Activated T-cell treated with anti-CD3 and anti-CD28 coated beads for 4 hours (primary cell): ENCODE data around the gene MAST3.

Experiments used
- DNase-seq: peaks from one replicate; pipeline ENCODE4 v3.0.0-alpha.2; 2020

The MAST3 gene

DNA sequence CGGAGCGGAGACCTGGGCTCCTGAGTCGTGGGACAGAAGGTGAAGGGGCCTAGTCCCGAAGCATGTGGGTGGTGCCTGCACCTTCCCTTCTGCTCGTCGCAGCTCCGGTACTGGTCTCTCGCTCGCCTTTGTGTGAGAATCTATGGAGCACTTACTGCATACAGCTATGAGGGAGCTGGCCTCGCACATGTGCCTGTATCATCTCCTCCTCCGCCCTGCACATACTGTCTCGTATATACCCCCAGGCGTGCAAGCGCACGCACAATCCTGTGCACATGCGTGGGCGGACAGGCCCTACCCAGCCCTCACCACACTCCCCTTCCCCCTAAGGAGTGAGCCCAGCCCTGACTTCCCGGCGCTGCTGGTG lies 64.0 kb downstream of the MAST3 start:
- no peak for DNase-seq

DNA sequence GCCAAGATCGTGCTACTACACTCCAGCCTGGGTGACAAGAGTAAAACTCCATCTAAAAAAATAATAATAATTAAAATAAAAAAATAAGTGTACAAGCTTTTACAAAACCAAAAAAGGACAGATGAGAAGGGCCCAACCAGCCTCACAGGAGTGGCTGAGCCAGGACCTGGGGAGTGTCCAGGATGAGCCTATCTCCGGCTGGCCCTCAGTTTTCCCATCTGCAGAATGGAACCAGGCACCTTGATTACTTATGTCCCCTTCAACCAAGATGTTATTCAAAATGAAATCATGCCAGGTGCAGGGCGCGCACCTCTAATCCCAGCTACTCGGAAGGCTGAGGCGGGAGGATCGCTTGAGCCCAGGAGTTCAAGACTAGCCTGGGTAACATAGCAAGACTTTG lies 66.5 kb downstream of the MAST3 start:
- DNase-seq: no peak

DNA sequence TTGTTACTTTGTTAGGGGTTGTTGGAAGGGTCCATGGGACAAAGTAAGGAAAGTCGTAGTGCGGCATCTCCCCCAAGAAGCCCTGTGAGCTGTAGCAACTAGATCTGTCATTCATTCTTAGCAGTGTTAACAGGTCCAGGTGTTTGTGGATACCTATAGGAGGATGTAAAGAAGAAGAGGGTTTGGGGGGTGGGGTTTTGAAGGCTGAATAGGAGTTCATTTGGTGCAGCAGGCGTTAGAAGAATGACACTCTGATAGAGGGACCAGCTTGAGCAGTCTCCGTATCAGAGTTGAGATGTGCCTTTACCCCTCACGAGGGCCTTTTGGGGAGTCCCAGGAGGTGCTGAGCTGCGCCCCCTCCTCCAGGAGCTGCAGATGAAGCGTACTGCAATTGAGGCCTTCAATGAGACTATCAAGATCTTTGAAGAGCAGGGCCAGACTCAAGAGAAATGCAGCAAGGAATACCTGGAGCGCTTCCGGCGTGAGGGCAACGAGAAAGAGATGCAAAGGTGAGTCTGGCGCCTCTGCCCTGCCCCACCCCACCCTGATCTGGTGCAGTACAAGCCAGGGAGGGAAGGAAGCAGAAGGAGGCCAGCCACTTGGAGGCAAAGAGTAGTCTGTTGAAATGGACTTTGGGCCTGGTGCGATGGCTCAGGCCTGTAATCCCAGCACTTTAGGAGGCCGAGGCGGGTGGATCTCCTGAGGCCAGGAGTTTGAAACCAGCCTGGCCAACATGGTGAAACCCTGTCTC lies 68.4 kb downstream of the MAST3 start:
- no peak for DNase-seq

DNA sequence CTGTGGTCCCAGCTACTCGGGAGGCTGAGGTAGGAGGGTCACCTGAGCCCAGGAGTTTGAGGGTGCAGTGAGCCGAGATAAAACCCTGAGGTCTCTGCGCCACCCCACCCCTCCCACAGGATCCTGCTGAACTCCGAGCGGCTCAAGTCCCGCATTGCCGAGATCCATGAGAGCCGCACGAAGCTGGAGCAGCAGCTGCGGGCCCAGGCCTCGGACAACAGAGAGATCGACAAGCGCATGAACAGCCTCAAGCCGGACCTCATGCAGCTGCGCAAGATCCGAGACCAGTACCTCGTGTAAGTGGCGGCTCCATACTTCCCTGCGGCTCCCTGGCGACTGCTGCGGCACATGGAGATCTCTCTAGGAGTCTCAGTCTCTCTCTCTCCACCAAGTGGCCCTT lies 69.4 kb downstream of the MAST3 start:
- no peak for DNase-seq

DNA sequence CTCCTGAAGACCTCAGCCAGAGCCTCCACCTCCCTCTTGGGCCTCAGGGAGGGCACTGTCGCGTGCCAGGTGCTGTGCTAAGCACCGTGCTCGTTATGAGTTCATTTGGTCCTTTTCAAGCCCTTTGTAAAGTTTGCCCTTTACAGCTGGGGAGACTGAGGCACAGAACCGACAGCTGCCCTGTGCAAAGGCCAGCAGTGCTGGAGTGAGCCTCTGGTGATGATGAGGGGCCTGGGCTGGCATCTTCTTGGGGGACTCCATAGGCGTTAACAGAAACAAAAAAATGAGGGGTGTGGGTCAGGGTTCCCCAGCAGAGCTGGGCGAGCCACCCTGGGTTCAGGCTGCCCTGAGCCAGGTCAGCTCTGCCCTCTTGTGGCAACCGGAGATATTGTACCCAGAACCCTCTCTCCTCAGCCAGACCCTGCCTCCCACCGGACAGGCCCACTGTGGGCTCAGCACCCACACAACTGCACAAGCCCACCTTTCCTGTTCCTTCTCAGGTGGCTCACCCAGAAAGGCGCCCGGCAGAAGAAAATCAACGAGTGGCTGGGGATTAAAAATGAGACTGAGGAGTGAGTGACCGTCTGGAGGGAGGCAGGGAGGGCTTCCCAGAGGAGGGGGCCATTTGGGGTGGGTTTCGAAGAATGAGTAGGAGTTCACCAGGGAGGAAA lies 70.5 kb downstream of the MAST3 start:
- DNase-seq: peak; percentile 54

DNA sequence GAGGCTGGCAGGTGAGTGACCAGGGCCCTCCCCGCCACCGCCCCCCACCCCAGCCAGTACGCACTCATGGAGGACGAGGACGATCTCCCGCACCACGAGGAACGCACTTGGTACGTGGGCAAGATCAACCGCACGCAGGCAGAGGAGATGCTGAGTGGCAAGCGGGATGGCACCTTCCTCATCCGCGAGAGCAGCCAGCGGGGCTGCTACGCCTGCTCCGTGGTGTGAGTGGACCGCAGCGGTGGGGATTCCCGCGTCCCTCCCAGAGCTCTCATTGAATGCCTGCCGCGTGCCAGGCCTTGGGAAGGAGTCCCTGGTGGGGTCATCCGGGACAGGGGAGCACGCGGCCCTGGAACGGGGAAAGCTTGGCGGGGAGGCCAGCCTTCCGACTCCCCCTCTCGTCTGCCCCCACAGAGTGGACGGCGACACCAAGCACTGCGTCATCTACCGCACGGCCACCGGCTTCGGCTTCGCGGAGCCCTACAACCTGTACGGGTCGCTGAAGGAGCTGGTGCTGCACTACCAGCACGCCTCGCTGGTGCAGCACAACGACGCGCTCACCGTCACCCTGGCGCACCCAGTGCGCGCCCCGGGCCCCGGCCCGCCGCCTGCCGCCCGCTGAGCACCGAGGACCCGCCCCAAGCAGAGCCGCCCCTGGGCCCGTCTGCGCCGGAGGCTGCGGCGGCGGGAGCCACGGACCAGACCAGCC lies 71.2 kb downstream of the MAST3 start:
- DNase-seq: no peak

DNA sequence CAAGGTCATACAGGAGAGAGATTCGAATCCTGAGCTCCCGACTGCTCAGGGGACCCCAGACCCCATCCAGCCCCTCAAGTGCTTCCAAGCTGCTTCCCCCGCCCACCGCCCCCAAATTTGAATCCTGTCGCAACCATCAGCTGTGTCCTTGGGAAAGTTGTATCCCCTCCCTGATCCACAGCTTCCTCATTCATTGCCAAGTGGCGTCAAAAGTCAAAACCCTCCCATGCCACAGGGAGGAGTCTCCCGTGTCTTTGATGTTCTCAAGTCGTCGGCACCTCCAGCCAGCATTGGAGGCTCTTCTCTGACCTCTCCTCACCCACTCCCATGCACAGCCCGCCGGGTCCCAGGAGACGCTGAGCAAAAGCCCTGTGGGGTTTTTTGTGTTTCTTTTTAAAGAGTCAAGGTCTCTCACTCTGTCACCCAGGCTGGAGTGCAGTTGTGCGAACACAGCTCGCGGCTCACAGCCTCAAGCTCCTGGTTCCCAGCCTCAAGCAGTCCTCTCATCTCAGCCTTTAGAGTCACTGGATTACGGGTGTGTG lies 73.2 kb downstream of the MAST3 start:
- no peak for DNase-seq

DNA sequence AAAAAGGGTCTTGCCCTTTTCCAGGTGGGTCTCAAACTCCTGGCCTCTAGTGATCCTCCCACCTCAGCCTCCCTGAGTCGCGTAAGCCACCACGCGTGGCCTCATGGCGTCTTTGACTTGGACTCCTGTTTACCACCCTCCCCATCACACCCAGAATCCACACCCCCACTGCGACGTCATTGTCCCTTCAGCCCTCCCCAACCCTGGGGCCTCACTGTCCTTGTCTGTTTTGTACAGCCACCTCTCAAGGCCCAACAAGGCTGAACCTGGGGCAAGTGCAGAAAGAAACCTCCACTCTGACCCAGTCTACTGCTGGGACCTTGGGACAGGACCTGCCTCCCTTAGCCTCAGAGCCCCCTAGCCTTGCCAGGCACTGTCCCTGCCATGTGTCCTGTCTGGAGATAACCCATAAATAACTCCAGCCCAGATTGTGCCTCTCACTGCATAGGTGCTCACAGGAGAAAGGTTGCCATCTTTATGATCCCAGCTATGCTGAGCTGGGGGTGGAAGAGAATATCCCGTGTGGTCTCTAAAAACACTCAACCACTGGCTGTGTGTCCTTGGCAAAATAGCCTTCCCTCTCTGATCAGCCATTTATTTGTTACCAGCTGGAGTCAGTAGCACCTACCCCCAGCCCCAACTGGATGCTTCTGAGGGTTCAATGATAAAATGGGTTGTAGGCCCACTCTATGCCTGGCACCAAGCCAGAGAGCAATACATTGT lies 74.2 kb downstream of the MAST3 start:
- DNase-seq: no peak

DNA sequence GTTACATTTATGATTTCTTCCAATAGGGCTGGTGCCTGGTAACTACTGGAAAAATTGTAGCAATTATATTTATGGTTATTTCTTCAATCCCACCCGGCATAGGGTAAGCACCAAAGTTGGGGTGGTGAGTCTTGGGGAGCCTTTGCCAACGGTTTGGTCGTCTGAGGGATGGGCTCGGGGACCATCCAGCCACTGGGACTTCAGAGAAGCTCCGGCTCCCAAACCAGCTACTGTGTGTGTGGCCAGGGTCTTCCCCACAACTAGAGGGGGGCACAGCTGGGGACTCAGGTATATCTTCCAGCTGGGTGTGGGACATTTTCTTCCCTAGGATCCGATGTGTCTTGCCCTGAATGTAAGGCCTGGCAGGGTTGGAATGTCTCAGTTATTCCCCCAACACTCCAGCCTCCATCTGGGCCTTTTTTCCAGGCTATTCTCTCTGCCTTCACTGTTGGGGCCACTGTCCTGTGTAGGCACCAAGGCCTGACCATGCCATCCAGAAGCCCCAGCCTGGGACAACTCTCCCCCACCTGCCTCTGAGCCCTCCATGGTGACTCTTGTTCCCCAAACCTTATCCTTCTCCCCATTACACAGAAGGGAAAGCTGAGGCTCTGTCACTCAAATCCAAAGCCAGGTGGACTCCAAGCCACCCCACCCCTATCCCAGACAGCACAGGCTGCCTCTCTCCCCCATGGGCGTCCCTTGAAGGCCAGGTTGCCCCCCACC lies 74.9 kb downstream of the MAST3 start:
- no peak for DNase-seq

DNA sequence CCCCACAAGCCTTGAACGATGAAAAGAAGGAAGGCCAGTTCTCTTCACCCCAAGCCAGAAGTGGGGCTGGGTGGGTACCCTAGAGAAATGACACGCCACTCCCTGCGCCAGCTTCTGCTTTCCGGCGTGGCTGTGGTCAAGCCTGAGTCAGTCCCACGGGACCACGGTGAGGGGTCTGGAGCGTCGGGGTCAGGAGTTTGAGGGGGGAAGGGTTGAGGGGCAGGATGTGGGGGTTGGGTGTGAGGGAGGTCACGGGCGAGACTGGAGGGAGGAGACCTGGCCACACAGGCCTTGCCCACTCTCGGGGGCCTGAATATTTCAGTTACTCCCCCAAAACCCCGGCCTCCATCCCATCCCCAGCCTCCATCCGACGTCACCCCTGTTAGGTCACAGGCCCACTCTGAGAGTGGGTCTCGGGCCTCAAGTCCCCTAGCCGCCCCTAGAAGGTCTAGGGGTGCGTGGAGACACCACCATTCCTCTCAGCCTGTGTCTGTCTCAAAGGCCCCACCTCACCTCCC lies 75.5 kb downstream of the MAST3 start:
- no peak for DNase-seq

DNA sequence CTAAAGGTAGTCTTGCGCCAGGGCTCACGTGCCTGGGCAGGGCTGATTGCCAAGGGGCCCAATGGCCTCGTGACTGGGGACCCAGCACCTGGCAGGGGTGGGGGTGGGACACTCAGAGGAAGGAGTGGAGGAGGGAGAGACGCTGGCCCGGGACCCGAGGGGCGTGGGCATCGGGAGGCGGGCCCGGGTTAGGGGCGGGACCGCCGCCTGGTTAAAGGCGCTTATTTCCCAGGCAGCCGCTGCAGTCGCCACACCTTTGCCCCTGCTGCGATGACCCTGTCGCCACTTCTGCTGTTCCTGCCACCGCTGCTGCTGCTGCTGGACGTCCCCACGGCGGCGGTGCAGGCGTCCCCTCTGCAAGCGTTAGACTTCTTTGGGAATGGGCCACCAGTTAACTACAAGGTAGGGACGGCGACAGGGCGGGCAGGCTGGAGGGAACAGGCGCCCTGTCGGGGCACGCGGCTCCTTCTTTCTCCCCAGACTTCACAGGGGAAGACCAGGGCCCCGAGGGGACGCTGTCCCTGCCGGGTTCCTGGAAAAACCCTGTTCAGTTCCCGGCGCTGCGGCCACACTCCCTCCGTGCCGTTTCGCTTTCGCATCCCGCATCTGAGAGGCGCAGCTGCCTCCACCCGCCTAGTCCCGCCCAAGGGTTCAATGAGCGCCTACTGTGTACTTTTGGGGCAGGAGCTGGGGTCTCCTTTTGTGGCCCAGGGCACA lies 76.2 kb downstream of the MAST3 start, which contains the start of gene IFI30:
TSS of gene IFI30 (plus strand) at position 242 of the 717 bp plus-strand sequence. CDS start at position 271, 29 bp downstream.
- DNase-seq: peak; percentile 49

DNA sequence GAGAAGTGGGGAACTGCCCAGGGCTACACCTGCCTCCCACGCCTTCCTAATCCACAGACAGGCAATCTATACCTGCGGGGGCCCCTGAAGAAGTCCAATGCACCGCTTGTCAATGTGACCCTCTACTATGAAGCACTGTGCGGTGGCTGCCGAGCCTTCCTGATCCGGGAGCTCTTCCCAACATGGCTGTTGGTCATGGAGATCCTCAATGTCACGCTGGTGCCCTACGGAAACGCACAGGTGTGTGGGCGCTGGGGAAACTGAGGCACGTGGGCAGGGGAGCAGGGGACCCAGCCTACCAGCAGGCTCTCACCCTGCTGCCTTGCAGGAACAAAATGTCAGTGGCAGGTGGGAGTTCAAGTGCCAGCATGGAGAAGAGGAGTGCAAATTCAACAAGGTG lies 77.4 kb downstream of the MAST3 start:
- DNase-seq: no peak

DNA sequence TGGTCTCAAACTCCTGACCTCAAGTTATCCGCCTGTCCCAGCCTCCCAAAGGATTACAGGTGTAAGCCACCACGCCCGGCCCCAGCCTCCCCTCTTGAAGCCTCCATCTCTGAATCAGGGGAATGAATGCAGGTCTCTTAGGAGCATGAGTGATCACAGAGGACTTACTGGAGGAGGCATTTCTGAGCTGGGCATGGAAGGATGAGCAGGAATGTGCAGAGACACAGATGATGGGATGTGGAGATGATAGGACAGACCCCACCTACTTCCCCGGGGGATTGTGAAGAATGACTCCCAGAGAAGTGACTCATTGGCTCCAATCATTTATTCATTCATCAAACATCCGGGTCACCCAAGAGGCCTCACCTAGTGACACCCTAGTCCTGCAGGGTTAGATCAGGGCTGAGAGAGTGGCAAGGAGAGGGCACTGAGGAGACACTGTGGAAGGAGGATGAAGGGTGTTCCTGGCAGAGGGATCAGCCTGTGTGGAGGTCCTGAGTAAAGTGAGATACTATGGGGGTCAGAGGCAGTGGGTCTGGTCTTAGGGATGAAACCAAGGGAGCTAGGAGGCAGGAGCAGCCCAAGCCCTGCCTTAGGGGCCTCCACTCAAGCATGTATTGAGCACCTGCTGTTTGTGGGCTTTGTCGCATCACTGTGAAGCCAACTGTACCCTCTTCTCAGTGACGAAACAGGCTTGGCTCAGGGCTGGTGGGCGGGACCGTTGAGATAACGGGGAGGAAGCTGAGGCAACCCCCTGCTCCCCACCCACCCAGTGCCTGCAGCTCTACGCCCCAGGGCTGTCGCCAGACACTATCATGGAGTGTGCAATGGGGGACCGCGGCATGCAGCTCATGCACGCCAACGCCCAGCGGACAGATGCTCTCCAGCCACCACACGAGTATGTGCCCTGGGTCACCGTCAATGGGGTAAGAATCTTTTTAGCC lies 79.1 kb downstream of the MAST3 start:
- no peak for DNase-seq

DNA sequence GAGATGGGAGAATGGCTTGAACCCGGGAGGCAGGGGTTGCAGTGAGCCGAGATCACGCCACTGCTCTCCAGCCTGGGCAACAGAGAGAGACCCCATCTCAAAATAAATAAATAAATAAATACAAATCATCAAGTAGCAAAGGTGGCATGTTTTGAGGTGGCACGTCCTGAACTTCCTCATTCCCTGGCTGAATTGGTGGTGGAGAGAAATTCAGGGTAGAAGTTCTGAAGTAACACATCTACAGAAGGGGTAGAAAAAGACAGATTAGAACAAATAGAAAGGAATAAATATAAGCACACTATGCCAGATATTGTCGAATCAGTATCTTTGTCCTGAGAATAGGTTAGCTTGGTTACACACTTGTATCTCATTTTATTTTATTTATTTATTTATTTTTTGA lies 82.4 kb downstream of the MAST3 start:
- DNase-seq: no peak

DNA sequence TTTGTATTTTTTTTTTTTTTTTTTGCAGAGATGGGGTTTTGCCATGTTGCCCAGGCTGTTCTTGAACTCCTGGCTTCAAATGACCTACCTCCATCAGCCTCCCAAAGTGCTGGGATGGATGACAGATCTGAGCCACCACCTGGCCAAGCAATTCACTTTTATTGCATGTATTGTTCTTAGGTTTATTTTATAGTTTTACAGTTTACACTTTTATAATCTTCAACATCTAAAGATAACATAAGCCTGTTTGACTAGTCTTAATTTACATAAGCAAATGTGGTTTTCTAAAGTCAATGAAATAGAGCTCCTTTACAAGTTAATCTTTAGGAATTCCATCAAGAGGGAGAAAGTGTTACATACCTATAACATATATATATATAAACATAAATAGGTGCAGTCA lies 86.0 kb downstream of the MAST3 start:
- no peak for DNase-seq

DNA sequence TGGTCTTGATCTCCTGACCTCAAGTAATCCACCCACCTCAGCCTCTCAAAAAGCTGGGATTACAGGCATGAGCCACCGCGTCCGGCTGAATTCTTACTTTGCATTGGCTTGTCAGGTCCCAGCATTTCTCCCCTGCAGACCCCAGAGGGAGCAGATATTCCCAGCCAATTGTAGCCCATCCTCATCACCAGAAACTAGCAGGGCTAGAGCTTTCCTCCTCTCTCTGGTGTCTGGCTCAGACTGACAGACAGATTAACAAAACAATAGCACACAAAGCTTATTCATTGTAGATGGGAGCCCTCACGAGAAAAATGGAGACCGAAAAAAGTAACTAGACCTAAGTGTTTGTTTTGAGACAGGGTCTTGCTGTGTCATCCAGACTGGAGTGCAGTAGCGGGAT lies 88.0 kb downstream of the MAST3 start:
- no peak for DNase-seq

DNA sequence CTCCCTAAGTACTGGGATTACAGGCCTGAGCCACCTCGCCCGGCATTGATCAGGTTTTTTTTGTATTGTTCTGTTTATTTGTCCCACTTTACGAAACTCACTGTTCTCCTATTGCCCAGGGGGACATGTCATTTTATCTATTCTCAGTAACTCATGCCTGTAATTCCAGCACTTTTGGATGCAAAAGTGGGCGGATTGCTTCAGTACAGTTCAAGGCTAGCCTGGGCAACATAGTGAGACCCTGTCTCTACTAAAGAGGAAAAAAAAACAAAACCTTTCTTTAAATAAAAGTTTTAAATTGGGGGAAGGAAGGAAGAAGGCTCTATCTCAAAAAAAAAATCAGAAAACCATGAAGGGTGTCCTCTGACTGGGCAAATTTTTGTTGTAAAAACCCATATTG lies 92.7 kb downstream of the MAST3 start:
- DNase-seq: no peak

DNA sequence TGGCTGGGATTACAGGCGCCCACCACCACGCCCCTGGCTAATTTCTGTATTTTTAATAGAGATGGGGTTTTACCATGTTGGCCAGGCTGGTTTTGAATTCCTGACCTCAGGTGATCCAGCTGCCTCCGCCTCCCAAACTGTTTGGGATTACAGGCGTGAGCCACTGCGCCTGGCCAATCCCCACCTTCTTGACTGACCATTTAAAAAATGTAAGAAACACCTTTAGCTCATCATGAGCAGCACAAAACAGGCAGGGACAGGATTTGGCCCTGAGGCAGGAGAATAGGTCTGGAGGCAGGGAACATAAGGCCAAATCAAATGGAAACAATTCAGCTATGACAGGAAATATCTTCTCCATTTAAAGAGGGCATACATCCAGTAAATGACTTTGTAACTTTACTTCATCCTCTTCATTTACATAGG lies 94.1 kb downstream of the MAST3 start:
- no peak for DNase-seq

DNA sequence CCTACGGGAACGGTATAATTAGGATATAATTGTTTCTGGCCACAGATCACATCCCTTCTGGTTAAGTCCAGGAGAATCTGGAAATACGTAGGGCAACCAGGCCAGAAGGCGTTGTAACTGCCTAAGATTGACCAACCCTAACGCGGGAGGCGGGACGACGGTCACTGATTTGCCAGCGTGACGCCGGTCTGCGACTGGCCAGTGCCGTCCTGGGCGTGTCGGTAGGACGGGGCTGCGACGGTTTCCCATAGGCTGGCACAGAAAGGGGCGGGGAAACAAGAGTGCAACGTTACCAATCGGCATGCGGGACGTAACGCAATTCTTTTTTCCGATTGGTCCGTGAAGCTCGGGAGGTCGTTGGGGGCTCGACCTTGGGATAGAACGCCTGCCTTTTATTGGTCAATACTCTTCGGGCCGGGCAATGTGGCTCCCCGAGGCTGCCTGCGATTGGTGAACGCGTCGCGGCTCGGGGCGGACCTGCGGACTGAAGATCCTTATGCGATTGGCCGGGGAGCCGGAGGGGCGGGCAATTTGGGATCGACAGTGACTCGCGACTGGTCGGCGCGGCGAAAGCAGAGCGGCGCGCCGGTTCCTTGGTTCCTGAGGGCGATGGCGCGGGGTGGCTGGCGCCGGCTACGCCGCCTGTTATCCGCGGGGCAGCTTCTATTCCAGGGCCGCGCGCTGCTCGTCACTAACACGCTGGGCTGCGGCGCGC lies 95.3 kb downstream of the MAST3 start, which contains the start of gene MPV17L2:
TSS of gene MPV17L2 (plus strand) at position 546 of the 715 bp plus-strand sequence. CDS start at position 610, 64 bp downstream.
- DNase-seq: peak; percentile 94
